H9 (cell line): ENCODE data around the gene CTCFL. TPM values are rescaled to one million over a fixed set of nuclear protein-coding genes. Genes with fewer than 3 reads are reported as not detected.

Experiments
- DNase-seq: peaks from one replicate; pipeline ENCODE4 v3.0.0-alpha.2; 2017
- H2AFZ ChIP-seq: one replicate; pipeline ENCODE4 v1.6.1; 2013; ENCODE audit warnings: mild to moderate bottlenecking, low read length, control low read depth, moderate library complexity
- H2AK5ac ChIP-seq: 2 replicates; pipeline ENCODE4 v1.6.1; 2013; ENCODE audit warnings: low read length, control low read depth, mixed read lengths; ENCODE audit not compliant: insufficient read length
- H2BK120ac ChIP-seq: one replicate; pipeline ENCODE4 v1.6.1; 2013; ENCODE audit warnings: low read depth, mild to moderate bottlenecking, low read length, control low read depth, inconsistent platforms; ENCODE audit not compliant: poor library complexity, severe bottlenecking
- H2BK12ac ChIP-seq: 2 replicates; pipeline ENCODE4 v1.6.1; 2013; ENCODE audit warnings: low read length, control low read depth, mixed read lengths, low read depth; ENCODE audit not compliant: insufficient read length
- H2BK15ac ChIP-seq: 2 replicates; pipeline ENCODE4 v1.6.1; 2013; ENCODE audit warnings: low read depth, low read length, control low read depth
- H2BK20ac ChIP-seq: one replicate; pipeline ENCODE4 v1.6.1; 2013; ENCODE audit warnings: low read depth, mild to moderate bottlenecking, low read length, control low read depth, inconsistent platforms; ENCODE audit not compliant: poor library complexity, severe bottlenecking
- H2BK5ac ChIP-seq: 2 replicates; pipeline ENCODE4 v1.6.1; 2013; ENCODE audit warnings: low read length, control low read depth, mixed read lengths; ENCODE audit not compliant: insufficient read length
- H3K14ac ChIP-seq: 2 replicates; pipeline ENCODE4 v1.6.1; 2013; ENCODE audit warnings: low read length, control low read depth; ENCODE audit not compliant: insufficient read depth
- H3K18ac ChIP-seq: 2 replicates; pipeline ENCODE4 v1.6.1; 2013; ENCODE audit warnings: low read depth, mild to moderate bottlenecking, mixed read lengths, low read length, control low read depth; ENCODE audit not compliant: insufficient read length
- H3K23ac ChIP-seq: 2 replicates; pipeline ENCODE4 v1.6.1; 2013; ENCODE audit warnings: low read length, control low read depth, mixed read lengths, low read depth; ENCODE audit not compliant: insufficient read length
- H3K23me2 ChIP-seq: 2 replicates; pipeline ENCODE4 v1.6.1; 2013; ENCODE audit warnings: low read depth, mild to moderate bottlenecking, mixed read lengths, low read length, control low read depth; ENCODE audit not compliant: insufficient read length, poor library complexity, severe bottlenecking
- H3K27ac ChIP-seq: 2 replicates; pipeline ENCODE4 v1.5.1; 2013; ENCODE audit warnings: low read length, control low read depth, mixed read lengths, low read depth; ENCODE audit not compliant: insufficient read length
- H3K27me3 ChIP-seq: 2 replicates; pipeline ENCODE4 v1.6.1; 2013; ENCODE audit warnings: low read length, control low read depth, inconsistent platforms; ENCODE audit not compliant: insufficient read depth
- H3K4ac ChIP-seq: 2 replicates; pipeline ENCODE4 v1.6.1; 2013; ENCODE audit warnings: low read depth, mild to moderate bottlenecking, control low read depth, inconsistent platforms, low read length, moderate library complexity
- H3K4me1 ChIP-seq: 2 replicates; pipeline ENCODE4 v1.6.1; 2013; ENCODE audit warnings: low read length, control low read depth, inconsistent platforms; ENCODE audit not compliant: insufficient read depth
- H3K4me2 ChIP-seq: 2 replicates; pipeline ENCODE4 v1.6.1; 2013; ENCODE audit warnings: low read length, control low read depth, mixed read lengths; ENCODE audit not compliant: insufficient read length, insufficient read depth
- H3K56ac ChIP-seq: 2 replicates; pipeline ENCODE4 v1.6.1; 2013; ENCODE audit warnings: low read depth, mild to moderate bottlenecking, mixed read lengths, low read length, control low read depth; ENCODE audit not compliant: insufficient read length
- H3K79me1 ChIP-seq: 2 replicates; pipeline ENCODE4 v1.6.1; 2013; ENCODE audit warnings: low read depth, mild to moderate bottlenecking, moderate library complexity, low read length, control low read depth, inconsistent platforms; ENCODE audit not compliant: insufficient read depth, poor library complexity, severe bottlenecking
- H3K79me2 ChIP-seq: 2 replicates; pipeline ENCODE4 v1.6.1; 2013; ENCODE audit warnings: low read length, control low read depth, inconsistent platforms; ENCODE audit not compliant: insufficient read depth
- H3K9ac ChIP-seq: 2 replicates; pipeline ENCODE4 v1.6.1; 2013; ENCODE audit warnings: low read length, control low read depth, mixed read lengths; ENCODE audit not compliant: insufficient read length; ENCODE audit errors: extremely low read depth
- H3K9me3 ChIP-seq: one replicate; pipeline ENCODE4 v1.6.1; 2013; ENCODE audit warnings: low read depth, low read length, inconsistent platforms; ENCODE audit not compliant: control insufficient read depth
- H3T11ph ChIP-seq: one replicate; pipeline ENCODE4 v1.6.1; 2013; ENCODE audit warnings: mild to moderate bottlenecking, low read length, control low read depth, inconsistent platforms
- H4K20me1 ChIP-seq: one replicate; pipeline ENCODE4 v1.6.1; 2013; ENCODE audit not compliant: control insufficient read depth, insufficient read length, insufficient read depth
- H4K5ac ChIP-seq: 2 replicates; pipeline ENCODE4 v1.6.1; 2013; ENCODE audit warnings: low read depth, mild to moderate bottlenecking, mixed read lengths, low read length, control low read depth; ENCODE audit not compliant: insufficient read length
- H4K8ac ChIP-seq: replicated peaks from 2 replicates; pipeline ENCODE4 v1.6.1; 2013; ENCODE audit warnings: low read length, control low read depth, mixed read lengths, low read depth; ENCODE audit not compliant: insufficient read length
- H4K91ac ChIP-seq: 2 replicates; pipeline ENCODE4 v1.6.1; 2013; ENCODE audit warnings: low read depth, mild to moderate bottlenecking, moderate library complexity, mixed read lengths, low read length, control low read depth; ENCODE audit not compliant: insufficient read length
- H3K27ac Mint-ChIP-seq, 3 experiments: 2 replicates in 2 of 3; 3 replicates in 1 of 3; pipeline ENCODE4 v1.8.0; 2020 to 2021; ENCODE audit warnings: mixed read lengths in 3 of 3, mild to moderate bottlenecking in 1 of 3, moderate library complexity in 1 of 3
- H3K27me3 Mint-ChIP-seq: 2 replicates; pipeline ENCODE4 v1.8.0; 2021; ENCODE audit warnings: low read depth, mild to moderate bottlenecking, moderate library complexity, mixed read lengths
- H3K36me3 Mint-ChIP-seq, 3 experiments: 2 replicates in 2 of 3; 3 replicates in 1 of 3; pipeline ENCODE4 v1.8.0; 2020 to 2021; ENCODE audit warnings: low read depth in 3 of 3, mixed read lengths in 3 of 3; ENCODE audit not compliant: insufficient read depth in 1 of 3
- H3K4me1 Mint-ChIP-seq, 2 experiments: 2 replicates each; pipeline ENCODE4 v1.8.0; 2020; ENCODE audit warnings: mixed read lengths in 2 of 2
- H3K4me3 Mint-ChIP-seq, 2 experiments: 2 replicates in 1 of 2; 3 replicates in 1 of 2; pipeline ENCODE4 v1.8.0; 2020 to 2021; ENCODE audit warnings: mild to moderate bottlenecking in 2 of 2, mixed read lengths in 2 of 2, moderate library complexity in 1 of 2
- H3K9me3 Mint-ChIP-seq, 2 experiments: 2 replicates in 1 of 2; 3 replicates in 1 of 2; pipeline ENCODE4 v1.8.0; 2020; ENCODE audit warnings: mild to moderate bottlenecking in 2 of 2, mixed read lengths in 2 of 2, moderate library complexity in 1 of 2
- WGBS: extraction: QIAGEN DNeasy Blood & Tissue Kit; methylation state at CpG from one replicate; pipeline ENCODE4 v1.1.7; 2013; ENCODE audit warnings: missing lambda C conversion rate, low lambda C conversion rate, mixed read lengths; ENCODE audit not compliant: insufficient read length; ENCODE audit errors: extremely low coverage; 5-methylcytosine and 5-hydroxymethylcytosine counted together
- total RNA-seq: library from RNA; stranded (reverse); gene quantifications from 2 replicates; pipeline ENCODE4 v1.2.1, GENCODE V29; 2021
- TF ChIP-seq, protein P1 (sequence below): fragments of 200-600 bp; sonication (generic); conservative IDR thresholded peaks from 3 replicates; pipeline ENCODE4 v1.8.0; 2021; ENCODE audit warnings: antibody characterized with exemption, mild to moderate bottlenecking

CTCFL gene
- total RNA-seq, 1 experiment from 2014 or later: 0.90 TPM

DNA sequence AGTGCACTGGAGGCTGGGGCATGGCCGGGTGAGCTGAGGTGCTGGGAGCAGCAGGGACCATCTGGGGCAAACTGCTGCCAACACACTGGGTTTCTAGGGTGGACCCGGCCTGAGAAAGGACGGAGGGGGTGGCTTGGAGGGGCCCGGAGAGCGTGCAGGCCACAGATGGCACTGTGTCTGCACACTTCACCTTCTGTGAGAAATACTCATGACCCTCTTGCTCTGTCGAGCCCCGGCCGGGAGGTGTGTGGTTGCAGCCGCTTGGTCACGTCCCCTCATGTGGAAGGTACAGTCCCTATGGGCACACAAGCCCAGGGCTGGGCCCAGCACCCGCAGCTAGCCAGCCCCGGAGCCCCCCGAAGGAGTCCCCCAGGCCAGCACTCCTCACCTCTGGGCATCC is 74.0 kb downstream of the CTCFL start:
- Mint-ChIP-seq H3K9me3 (no peaks in the 10 kb centered on the region), H3K27me3 (peaks cover 5% of the 10 kb centered on the region), H3K36me3 (no peaks in the 10 kb centered on the region), H3K4me1 (peaks cover 10 to 27% of the 10 kb centered on the region in 2 experiments), H3K4me3 (peak overlapping the region in 1 of 2 experiments; percentile 38; a peak in 1 of 5 replicates), H3K27ac (peak overlapping the region in 1 of 3 experiments; percentile 15; a peak in 1 of 7 replicates)
- no peaks in the 10 kb centered on the region for H3K4me1 ChIP-seq
- H3K27ac ChIP-seq: no peak overlapping the region
- no peak overlapping the region for H3K4me2 ChIP-seq
- no CpG with 5 or more reads among the region's 13 CpGs for WGBS
- H2BK12ac ChIP-seq: no peak overlapping the region
- no peak overlapping the region for H3K14ac ChIP-seq
- H4K91ac ChIP-seq: no peak overlapping the region
- H3K4ac ChIP-seq: no peak overlapping the region
- TF ChIP-seq, protein P1, sequence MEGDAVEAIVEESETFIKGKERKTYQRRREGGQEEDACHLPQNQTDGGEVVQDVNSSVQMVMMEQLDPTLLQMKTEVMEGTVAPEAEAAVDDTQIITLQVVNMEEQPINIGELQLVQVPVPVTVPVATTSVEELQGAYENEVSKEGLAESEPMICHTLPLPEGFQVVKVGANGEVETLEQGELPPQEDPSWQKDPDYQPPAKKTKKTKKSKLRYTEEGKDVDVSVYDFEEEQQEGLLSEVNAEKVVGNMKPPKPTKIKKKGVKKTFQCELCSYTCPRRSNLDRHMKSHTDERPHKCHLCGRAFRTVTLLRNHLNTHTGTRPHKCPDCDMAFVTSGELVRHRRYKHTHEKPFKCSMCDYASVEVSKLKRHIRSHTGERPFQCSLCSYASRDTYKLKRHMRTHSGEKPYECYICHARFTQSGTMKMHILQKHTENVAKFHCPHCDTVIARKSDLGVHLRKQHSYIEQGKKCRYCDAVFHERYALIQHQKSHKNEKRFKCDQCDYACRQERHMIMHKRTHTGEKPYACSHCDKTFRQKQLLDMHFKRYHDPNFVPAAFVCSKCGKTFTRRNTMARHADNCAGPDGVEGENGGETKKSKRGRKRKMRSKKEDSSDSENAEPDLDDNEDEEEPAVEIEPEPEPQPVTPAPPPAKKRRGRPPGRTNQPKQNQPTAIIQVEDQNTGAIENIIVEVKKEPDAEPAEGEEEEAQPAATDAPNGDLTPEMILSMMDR: no peak
- H3K79me1 ChIP-seq: no peaks in the 10 kb centered on the region
- H3K79me2 ChIP-seq: no peaks in the 10 kb centered on the region
- H2BK20ac ChIP-seq: no peak overlapping the region
- no peaks in the 10 kb centered on the region for H3K23me2 ChIP-seq
- no peak overlapping the region for H2BK120ac ChIP-seq
- H3T11ph ChIP-seq: no peak overlapping the region
- H2BK15ac ChIP-seq: no peak overlapping the region
- no peak overlapping the region for H4K8ac ChIP-seq
- no peak overlapping the region for H4K5ac ChIP-seq
- H2AK5ac ChIP-seq: no peak overlapping the region
- H3K18ac ChIP-seq: no peak overlapping the region
- H3K23ac ChIP-seq: no peak overlapping the region
- no peaks in the 10 kb centered on the region for H3K9me3 ChIP-seq
- peaks cover 3% of the 10 kb centered on the region; the same call in 1 of the 2 replicates for H3K27me3 ChIP-seq
- H3K9ac ChIP-seq: no peak overlapping the region
- no peak for DNase-seq
- H2AFZ ChIP-seq: no peak overlapping the region
- no peaks in the 10 kb centered on the region for H4K20me1 ChIP-seq
- no peak overlapping the region for H2BK5ac ChIP-seq
- H3K56ac ChIP-seq: no peak overlapping the region
